CMK (cell line): ENCODE data around the gene WDR82.

ENCODE experiments used
- DNase-seq: peaks from one replicate; pipeline ENCODE4 v3.0.0-alpha.2; 2010; ENCODE audit warnings: low read depth

The WDR82 gene

GRCh38 chr3:52278510-52279069 is at the start of gene WDR82:
TSS of gene WDR82 (minus strand) at chr3:52278649. CDS start at chr3:52278361, 288 bp downstream.
- DNase-seq: peak; percentile 83

- no peak for DNase-seq
Observed at GRCh38 chr3:52327486-52328290, 49.2 kb upstream of the WDR82 start.

- no peak for DNase-seq
Observed at GRCh38 chr3:52326976-52327375, 48.5 kb upstream of the WDR82 start.

- DNase-seq: no peak
Observed at GRCh38 chr3:52325686-52326085, 47.2 kb upstream of the WDR82 start.

GRCh38 chr3:52324676-52325075 is 46.2 kb upstream of the WDR82 start:
- no peak for DNase-seq

GRCh38 chr3:52323526-52324295 is 45.3 kb upstream of the WDR82 start:
- DNase-seq: no peak

GRCh38 chr3:52322466-52322865 is 44.0 kb upstream of the WDR82 start:
- peak; percentile 63 for DNase-seq

- no peak for DNase-seq
Observed at GRCh38 chr3:52321481-52321880, 43.0 kb upstream of the WDR82 start.

GRCh38 chr3:52319921-52320595 is 41.6 kb upstream of the WDR82 start:
- DNase-seq: no peak

- no peak for DNase-seq
Observed at GRCh38 chr3:52318186-52318816, 39.9 kb upstream of the WDR82 start.

- DNase-seq: no peak
Observed at GRCh38 chr3:52317208-52318000, 39.0 kb upstream of the WDR82 start.

- DNase-seq: no peak
Observed at GRCh38 chr3:52315977-52316764, 37.7 kb upstream of the WDR82 start, which contains the start of gene DNAH1. TSS of gene DNAH1 (plus strand) at chr3:52316319. CDS start at chr3:52322443, 6,124 bp downstream.

- DNase-seq: no peak
Observed at GRCh38 chr3:52315006-52315405, 36.6 kb upstream of the WDR82 start.

GRCh38 chr3:52314489-52314888 is 36.0 kb upstream of the WDR82 start:
- no peak for DNase-seq

- DNase-seq: no peak
Observed at GRCh38 chr3:52313774-52314188, 35.3 kb upstream of the WDR82 start.

- no peak for DNase-seq
Observed at GRCh38 chr3:52313188-52313773, 34.8 kb upstream of the WDR82 start.

GRCh38 chr3:52311576-52312119 is 33.2 kb upstream of the WDR82 start:
- no peak for DNase-seq

- DNase-seq: no peak
Observed at GRCh38 chr3:52310861-52311575, 32.6 kb upstream of the WDR82 start.

- no peak for DNase-seq
Observed at GRCh38 chr3:52308308-52308707, 29.9 kb upstream of the WDR82 start.
